Smooth muscle cell (in vitro differentiated cells): ENCODE data around the gene ANKMY1. TPM values are rescaled to one million over a fixed set of nuclear protein-coding genes. Genes with fewer than 3 reads are reported as not detected.

Source experiments
- DNase-seq: peaks from one replicate; lab custom pipeline; 2025; ENCODE audit not compliant: unreplicated experiment; lab: John Stamatoyannopoulos, UW
- H2AFZ ChIP-seq: fragments of 200-600 bp; sonication (generic); 2 replicates; pipeline ENCODE4 v1.6.0; 2016; ENCODE audit warnings: antibody characterized with exemption, low read depth, mild to moderate bottlenecking
- H3F3A ChIP-seq: fragments of 200-600 bp; sonication (generic); 2 replicates; pipeline ENCODE4 v1.6.0; 2017; ENCODE audit warnings: antibody characterized with exemption, low read depth
- H3K27ac ChIP-seq: fragments of 200-600 bp; sonication (generic); 2 replicates; pipeline ENCODE4 v1.5.1; 2016; ENCODE audit warnings: low read depth, mild to moderate bottlenecking
- H3K27me3 ChIP-seq: fragments of 200-600 bp; sonication (generic); 2 replicates; pipeline ENCODE4 v1.6.1; 2016; ENCODE audit warnings: low read depth, mild to moderate bottlenecking
- H3K36me3 ChIP-seq: fragments of 200-600 bp; sonication (generic); 2 replicates; pipeline ENCODE4 v1.5.1; 2016; ENCODE audit warnings: low read depth
- H3K4me1 ChIP-seq: fragments of 200-600 bp; sonication (generic); 2 replicates; pipeline ENCODE4 v1.5.1; 2016; ENCODE audit warnings: low read depth
- H3K4me2 ChIP-seq: fragments of 200-600 bp; sonication (generic); 2 replicates; pipeline ENCODE4 v1.6.0; 2016; ENCODE audit warnings: mild to moderate bottlenecking
- H3K4me3 ChIP-seq: fragments of 200-600 bp; sonication (generic); 2 replicates; pipeline ENCODE4 v1.5.1; 2016; ENCODE audit warnings: mild to moderate bottlenecking
- H3K79me2 ChIP-seq: fragments of 200-600 bp; sonication (generic); 2 replicates; pipeline ENCODE4 v1.6.0; 2016; ENCODE audit warnings: low read depth, mild to moderate bottlenecking
- H3K9ac ChIP-seq: fragments of 200-600 bp; sonication (generic); 2 replicates; pipeline ENCODE4 v1.6.0; 2016; ENCODE audit warnings: low read depth
- H3K9me3 ChIP-seq: fragments of 200-600 bp; sonication (generic); replicated peaks from 2 replicates; pipeline ENCODE4 v1.5.1; 2016; ENCODE audit warnings: low read depth
- H4K20me1 ChIP-seq: fragments of 200-600 bp; sonication (generic); 2 replicates; pipeline ENCODE4 v1.6.0; 2016; ENCODE audit warnings: low read depth
- CTCF ChIP-seq: fragments of 200-600 bp; sonication (generic); IDR thresholded peaks from 2 replicates; pipeline ENCODE4 v1.5.1; 2017; ENCODE audit warnings: borderline replicate concordance, mild to moderate bottlenecking, antibody characterized with exemption; ENCODE audit not compliant: insufficient read depth, poor library complexity, severe bottlenecking
- WGBS: methylation state at CpG from one replicate; pipeline ENCODE4 v1.1.7; 2016; ENCODE audit warnings: low lambda C conversion rate; 5-methylcytosine and 5-hydroxymethylcytosine counted together
- polyA plus RNA-seq: library from polyadenylated mRNA; unstranded; fragments of >200 nt; fragmentation: Nextera tagmentation; extraction: Ambion mirVana; gene quantifications from 2 replicates; pipeline ENCODE4 v1.2.1, GENCODE V29; 2016
- total RNA-seq: library from RNA; depleted of rRNA; stranded (reverse); fragments of >200 nt; gene quantifications from 2 replicates; pipeline ENCODE4 v1.2.3, GENCODE V29; 2014

The ANKMY1 gene
- total and polyA plus RNA-seq, 2 experiments from 2014 or later, result 6.4 to 8.7 TPM

- Histone ChIP-seq H3K4me2 (no peak overlapping the region), H4K20me1 (no peaks in the 10 kb centered on the region), H3K9ac (no peak overlapping the region), H3K27ac (no peak overlapping the region), H2AFZ (no peak overlapping the region), H3K4me3 (no peak overlapping the region), H3K79me2 (no peaks in the 10 kb centered on the region), H3K36me3 (no peaks in the 10 kb centered on the region), H3K27me3 (no peaks in the 10 kb centered on the region), H3K9me3 (no peaks in the 10 kb centered on the region), H3F3A (no peaks in the 10 kb centered on the region), H3K4me1 (no peaks in the 10 kb centered on the region)
- no peak for TF ChIP-seq CTCF
- DNase-seq, result no peak
- whole genome bisulfite sequencing, result 85% methylated on average over 11 of the region's 11 CpGs
Observed at GRCh38 chr2:240482141-240482540, 75.6 kb downstream of the ANKMY1 start.

GRCh38 chr2:240481720-240482119, 76.1 kb downstream of the ANKMY1 start:
- H4K20me1 ChIP-seq, result no peaks in the 10 kb centered on the region
- no peak overlapping the region for H3K9ac ChIP-seq
- no peak overlapping the region for H3K27ac ChIP-seq
- WGBS, result 95% methylated on average over 5 of the region's 5 CpGs
- H3K79me2 ChIP-seq, result no peaks in the 10 kb centered on the region
- H3F3A ChIP-seq, result no peaks in the 10 kb centered on the region
- H3K36me3 ChIP-seq, result no peaks in the 10 kb centered on the region
- no peaks in the 10 kb centered on the region for H3K9me3 ChIP-seq
- no peak for DNase-seq
- no peak overlapping the region for H2AFZ ChIP-seq
- H3K4me1 ChIP-seq, result no peaks in the 10 kb centered on the region
- no peak overlapping the region for H3K4me3 ChIP-seq
- no peak for TF ChIP-seq CTCF
- H3K4me2 ChIP-seq, result no peak overlapping the region
- H3K27me3 ChIP-seq, result no peaks in the 10 kb centered on the region

GRCh38 chr2:240480834-240481623, 76.8 kb downstream of the ANKMY1 start:
- Histone ChIP-seq H2AFZ (no peak overlapping the region), H3K27ac (no peak overlapping the region), H3K4me3 (no peak overlapping the region), H3K27me3 (no peaks in the 10 kb centered on the region), H3K4me1 (no peaks in the 10 kb centered on the region), H3K9me3 (no peaks in the 10 kb centered on the region), H4K20me1 (no peaks in the 10 kb centered on the region), H3K4me2 (no peak overlapping the region), H3F3A (no peaks in the 10 kb centered on the region), H3K36me3 (no peaks in the 10 kb centered on the region), H3K9ac (no peak overlapping the region), H3K79me2 (no peaks in the 10 kb centered on the region)
- no peak for TF ChIP-seq CTCF
- WGBS, result 91% methylated on average over 24 of the region's 25 CpGs
- no peak for DNase-seq

GRCh38 chr2:240479111-240479501, 78.7 kb downstream of the ANKMY1 start:
- WGBS, result 92% methylated on average over 12 of the region's 12 CpGs
- Histone ChIP-seq H4K20me1 (no peaks in the 10 kb centered on the region), H3F3A (no peaks in the 10 kb centered on the region), H3K4me2 (no peak overlapping the region), H3K4me3 (no peak overlapping the region), H3K9me3 (no peaks in the 10 kb centered on the region), H3K4me1 (no peaks in the 10 kb centered on the region), H3K79me2 (no peaks in the 10 kb centered on the region), H3K27me3 (no peaks in the 10 kb centered on the region), H3K9ac (no peak overlapping the region), H3K27ac (no peak overlapping the region), H3K36me3 (no peaks in the 10 kb centered on the region), H2AFZ (no peak overlapping the region)
- no peak for TF ChIP-seq CTCF
- no peak for DNase-seq
